ENCODE data around the gene PHYHD1. TPM values are rescaled to one million over a fixed set of nuclear protein-coding genes. Genes with fewer than 3 reads are reported as not detected.

PHYHD1 gene
- total RNA-seq, 1 donor from 2014 or later = 13.6 TPM

DNA sequence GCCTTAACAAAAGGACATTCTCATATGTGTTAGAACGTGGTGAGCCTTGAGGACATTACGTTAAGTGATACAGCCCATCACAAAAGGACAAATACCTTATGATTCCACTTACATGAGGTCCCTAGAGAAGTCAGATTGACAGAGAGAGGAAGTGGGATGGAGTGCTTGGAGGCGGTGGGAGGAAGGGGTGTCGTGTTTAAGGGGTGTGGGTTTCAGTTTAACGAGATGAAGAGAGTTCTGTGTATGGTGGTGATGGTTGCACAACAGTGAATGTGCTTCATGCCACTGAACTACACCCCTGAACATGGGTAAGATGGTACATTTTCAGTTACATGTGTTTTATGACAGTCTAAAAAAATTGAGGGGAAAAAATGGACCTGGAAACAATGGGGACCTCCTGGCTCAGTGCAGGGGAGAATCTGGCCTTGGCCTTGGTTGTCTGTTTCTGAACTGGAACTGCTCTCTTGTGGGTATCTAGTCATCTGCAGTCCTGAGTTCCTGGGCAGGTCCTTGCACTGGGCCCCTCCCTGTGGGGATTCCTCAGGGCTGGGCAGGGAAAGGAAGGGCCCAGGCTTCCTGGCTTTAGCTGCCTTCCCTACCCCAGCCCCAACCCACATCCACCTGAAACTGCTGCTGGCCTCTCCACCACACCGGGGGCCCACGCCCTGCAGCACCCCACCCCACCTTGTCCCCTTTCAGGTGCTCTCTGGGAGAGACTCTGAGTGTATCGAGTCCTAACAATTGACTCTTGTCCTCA, 21.0 kb upstream of the PHYHD1 start:
- DNase-seq (ENCODE audit: low spot score) = no peak

DNA sequence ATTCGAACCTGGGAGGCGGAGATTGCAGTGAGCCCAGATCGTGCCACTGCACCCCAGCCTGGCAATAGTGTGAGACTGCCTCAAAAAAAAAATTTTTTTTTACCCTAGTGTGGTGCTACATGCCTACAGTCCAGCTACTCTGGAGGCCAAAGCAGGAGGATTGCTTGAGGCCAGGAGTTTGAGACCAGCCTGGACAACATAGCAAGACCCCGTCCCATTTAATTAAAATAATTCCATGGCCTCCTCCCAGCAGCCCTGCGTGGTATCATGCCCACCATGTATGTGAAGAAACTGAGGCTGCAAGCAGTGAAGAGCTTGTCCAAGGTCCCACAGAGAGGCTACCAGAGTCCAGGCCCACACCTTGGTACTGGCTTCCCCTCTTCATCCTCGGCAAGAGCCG, 19.4 kb upstream of the PHYHD1 start:
- DNase-seq (ENCODE audit: low spot score) = no peak

- DNase-seq (ENCODE audit: low spot score) = no peak
Measured at GRCh38 chr9:128901822-128902221, 19.0 kb upstream of the PHYHD1 start.

- no peak for DNase-seq (ENCODE audit: low spot score)
Measured at GRCh38 chr9:128902351-128903078, 18.3 kb upstream of the PHYHD1 start.

GRCh38 chr9:128903079-128903461, 17.7 kb upstream of the PHYHD1 start:
- no peak for DNase-seq (ENCODE audit: low spot score)

DNA sequence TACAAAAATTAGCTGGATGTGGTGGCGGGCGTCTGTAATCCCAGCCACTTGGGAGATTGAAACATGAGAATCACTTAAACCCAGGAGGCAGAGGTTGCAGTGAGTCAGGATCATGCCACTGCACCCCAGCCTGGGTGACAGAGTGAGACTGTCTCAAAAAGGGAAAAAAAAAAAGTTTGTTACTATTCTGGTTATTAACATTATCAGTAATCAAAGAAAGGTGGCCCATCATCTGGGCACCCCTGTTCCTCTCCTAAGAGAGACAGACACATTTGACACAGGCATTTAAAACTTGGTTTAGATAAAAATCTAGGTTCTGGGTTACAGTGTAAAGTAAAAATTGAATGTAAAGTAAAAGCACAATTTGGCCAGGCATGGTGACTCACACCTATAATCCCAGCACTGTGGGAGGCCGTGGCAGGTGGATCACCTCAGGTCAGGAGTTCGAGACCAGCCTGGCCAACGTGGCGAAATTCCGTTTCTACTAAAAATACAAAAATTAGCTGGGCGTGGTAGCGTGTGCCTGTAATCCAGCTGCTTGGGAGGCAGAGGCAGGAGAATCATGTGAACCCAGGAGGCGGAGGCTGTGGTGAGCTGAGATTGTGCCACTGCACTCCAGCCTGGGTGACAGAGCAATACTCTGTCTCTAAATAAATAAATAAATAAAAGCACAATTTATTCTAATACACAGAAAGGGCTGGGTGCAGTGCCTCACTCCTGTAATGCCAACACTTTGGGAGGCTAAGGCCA, 16.7 kb upstream of the PHYHD1 start:
- no peak for DNase-seq (ENCODE audit: low spot score)

- no peak for DNase-seq (ENCODE audit: low spot score)
Measured at GRCh38 chr9:128905964-128906363, 14.8 kb upstream of the PHYHD1 start.

DNA sequence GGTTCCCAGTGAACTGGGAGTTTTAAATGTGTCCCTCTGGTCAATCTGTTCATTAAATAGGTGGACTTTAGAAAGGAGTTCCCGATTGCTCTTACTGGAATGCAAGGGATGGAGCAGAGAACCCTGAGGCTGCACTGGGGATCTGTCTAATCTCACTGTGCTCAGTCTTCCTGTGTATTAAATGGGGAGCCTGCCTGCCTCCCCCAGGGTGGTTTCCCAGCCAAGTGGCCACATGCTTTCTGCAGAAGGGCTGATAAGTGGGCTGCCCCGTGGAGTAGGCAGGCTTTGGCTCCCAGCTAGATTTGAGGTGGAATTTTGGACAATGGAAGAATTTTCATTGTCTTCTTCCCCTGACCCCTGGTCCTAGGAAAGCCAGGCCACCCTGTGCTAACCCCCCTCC, 14.0 kb upstream of the PHYHD1 start:
- no peak for DNase-seq (ENCODE audit: low spot score)

DNA sequence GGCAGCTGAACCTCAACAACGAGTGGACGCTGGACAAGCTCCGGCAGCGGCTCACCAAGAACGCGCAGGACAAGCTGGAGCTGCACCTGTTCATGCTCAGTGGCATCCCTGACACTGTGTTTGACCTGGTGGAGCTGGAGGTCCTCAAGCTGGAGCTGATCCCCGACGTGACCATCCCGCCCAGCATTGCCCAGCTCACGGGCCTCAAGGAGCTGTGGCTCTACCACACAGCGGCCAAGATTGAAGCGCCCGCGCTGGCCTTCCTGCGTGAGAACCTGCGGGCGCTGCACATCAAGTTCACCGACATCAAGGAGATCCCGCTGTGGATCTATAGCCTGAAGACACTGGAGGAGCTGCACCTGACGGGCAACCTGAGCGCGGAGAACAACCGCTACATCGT, 12.4 kb upstream of the PHYHD1 start:
- no peak for DNase-seq (ENCODE audit: low spot score)

DNA sequence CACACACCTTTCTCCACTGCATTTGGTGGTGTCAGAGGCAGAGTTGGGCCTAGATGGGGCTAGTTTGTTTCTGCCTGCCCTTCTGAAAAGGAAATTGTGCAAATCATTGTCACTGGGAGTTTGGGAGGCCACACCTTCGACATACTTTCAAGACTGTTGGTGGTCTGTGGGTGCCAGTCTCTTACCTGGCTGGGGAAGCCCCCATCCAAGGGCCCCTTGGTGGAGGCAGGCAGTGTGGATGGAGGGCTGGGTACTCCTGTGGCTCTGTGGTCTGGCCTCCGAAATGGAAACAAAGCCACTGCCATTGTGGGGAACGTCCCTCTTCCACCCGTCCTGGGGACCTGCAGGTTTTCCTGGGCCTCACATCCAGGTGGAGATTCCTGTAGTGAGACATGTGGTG, 10.9 kb upstream of the PHYHD1 start:
- DNase-seq (ENCODE audit: low spot score) = no peak

DNA sequence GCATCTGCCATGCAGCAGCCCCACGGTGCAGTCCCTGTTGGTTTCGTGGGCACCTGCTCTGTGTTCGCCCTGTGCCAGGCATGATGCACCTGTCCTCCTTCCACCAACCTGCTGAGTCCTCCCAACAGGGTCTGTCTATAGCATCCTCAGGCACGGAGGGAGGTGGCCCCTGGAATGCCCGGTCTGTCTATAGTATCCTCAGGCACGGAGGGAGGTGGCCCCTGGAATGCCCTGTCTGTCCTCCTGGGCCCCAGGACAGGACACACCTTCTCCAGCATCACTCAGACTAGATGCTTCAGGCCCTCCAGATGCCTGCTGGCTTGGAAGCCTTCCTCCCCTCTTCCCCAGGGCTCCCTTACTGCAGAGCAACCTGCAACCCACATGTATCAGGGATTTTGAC, 9.9 kb upstream of the PHYHD1 start:
- no peak for DNase-seq (ENCODE audit: low spot score)

DNA sequence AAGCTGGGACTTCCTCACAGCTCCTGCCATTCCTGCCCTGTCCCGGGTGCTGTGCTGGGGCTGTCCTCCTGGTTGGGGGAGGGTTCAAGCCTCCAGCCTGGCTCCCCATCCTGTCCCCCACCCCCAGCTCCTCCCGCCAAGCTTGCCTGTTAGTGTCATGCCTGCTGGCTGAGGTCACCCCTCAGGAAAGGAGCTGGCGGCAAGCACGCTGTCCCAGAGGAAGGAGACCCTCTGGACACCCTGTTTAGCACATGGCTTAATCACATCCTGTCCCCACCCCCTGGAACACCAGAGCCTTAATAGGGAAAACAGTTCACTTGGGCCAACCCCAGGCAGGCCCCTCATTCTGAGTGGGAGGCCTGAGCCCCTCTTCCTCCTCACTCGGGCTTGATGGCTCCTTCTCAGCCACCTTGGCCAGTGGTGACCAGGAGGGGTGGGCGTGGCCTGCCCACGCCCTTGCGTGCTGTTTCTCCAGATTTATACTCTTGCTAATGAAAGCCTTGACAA, 9.2 kb upstream of the PHYHD1 start:
- DNase-seq (ENCODE audit: low spot score) = no peak

DNA sequence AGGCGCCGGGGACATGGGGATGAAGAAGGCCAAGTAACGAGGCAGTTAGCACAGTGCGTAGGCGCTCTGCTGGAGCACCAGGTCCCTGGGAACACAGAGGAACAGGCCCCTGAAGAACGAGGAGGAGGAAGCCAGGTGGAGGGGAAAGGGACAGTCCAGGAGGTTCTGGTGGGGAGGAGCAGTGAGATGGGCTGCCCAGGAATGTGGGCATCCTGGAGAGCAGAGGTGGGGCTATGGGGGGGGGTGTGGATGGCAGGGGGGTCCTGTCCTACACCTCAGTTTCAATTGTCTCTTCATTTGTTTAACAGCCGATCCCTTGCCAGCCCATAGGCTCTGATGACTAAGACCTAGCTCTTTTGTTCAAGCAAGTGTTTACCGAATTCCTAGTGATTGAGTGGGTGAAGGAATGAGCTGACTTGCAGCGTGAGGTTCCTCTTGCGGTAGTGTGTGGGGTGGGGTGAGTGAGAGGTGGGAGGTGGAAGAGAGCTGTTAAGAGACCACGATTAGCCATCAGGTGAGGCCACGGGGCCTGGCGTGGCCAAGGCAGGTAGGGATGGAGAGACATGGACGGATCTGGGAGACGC, 8.4 kb upstream of the PHYHD1 start:
- DNase-seq (ENCODE audit: low spot score) = no peak

- no peak for DNase-seq (ENCODE audit: low spot score)
Measured at GRCh38 chr9:128913048-128913900, 7.5 kb upstream of the PHYHD1 start.

DNA sequence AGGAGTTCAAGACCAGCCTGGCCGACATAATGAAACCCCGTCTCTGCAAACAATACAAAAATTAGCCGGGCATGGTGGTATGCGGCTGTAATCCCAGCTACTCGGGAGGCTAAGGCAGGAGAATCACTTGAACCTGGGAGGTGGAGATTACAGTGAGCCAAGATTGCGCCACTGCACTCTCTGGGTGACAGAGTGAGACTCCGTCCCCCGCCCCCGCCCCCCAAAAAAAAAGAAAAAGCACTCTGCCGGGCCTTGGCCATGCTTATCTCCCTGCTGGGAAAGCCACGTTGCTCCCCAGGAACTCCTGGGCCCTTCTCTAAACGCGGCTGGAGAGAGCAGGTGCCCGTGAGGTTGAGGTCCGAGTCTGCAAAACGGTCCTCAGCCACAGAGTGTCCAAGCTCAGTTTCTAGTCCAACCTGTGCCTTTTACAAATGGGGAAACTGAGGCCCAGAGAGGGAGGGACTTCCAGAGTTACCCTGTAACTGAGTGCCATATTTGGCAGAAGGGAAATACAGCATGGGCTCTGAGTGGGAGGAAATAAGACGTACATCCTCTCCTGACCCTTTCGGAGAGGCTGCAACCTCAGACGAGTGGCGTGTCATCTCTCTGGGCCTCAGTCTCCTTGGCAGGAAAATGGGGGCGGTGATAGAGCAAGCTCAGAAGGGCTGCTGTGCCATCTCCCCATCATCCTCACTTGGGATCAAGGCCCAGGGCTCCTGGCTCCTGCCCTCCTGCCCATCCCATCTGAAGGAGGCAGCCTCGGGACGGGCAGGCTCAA, 6.6 kb upstream of the PHYHD1 start:
- no peak for DNase-seq (ENCODE audit: low spot score)

DNA sequence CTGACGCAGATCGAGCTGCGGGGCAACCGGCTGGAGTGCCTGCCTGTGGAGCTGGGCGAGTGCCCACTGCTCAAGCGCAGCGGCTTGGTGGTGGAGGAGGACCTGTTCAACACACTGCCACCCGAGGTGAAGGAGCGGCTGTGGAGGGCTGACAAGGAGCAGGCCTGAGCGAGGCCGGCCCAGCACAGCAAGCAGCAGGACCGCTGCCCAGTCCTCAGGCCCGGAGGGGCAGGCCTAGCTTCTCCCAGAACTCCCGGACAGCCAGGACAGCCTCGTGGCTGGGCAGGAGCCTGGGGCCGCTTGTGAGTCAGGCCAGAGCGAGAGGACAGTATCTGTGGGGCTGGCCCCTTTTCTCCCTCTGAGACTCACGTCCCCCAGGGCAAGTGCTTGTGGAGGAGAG, 4.6 kb upstream of the PHYHD1 start:
- no peak for DNase-seq (ENCODE audit: low spot score)

GRCh38 chr9:128916745-128917144, 4.0 kb upstream of the PHYHD1 start:
- no peak for DNase-seq (ENCODE audit: low spot score)

GRCh38 chr9:128917151-128917849, 3.5 kb upstream of the PHYHD1 start:
- DNase-seq (ENCODE audit: low spot score) = no peak

- no peak for DNase-seq (ENCODE audit: low spot score)
Measured at GRCh38 chr9:128918921-128919320, 1.9 kb upstream of the PHYHD1 start.
